ENCODE results near the gene SH3BGRL2.

SH3BGRL2 gene

DNA sequence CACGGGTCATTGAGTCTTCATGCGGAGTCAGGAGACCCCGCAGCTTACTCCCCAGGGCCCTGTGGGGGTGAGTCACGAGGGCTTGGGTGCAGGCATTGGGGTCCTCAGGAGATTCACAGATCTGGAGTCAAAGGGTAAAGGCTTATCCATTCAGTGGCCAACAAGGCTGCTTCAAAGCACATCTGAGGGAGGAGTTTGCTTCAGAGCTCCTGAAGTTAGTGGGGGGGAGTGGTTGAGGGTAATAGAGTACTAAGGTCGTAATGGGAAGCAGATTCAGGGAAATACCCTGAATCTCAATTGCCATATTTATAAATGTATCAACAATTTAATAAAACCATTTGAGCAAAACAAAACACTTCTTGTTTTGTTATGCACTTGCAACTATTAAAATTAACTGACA is 37.3 kb downstream of the SH3BGRL2 start:
- Histone ChIP-seq H3K36me3 (replicated peaks in 1 of 2; ENCODE audit: control insufficient read depth in 2 of 2, insufficient read depth in 2 of 2, low read length in 2 of 2) (no peaks in the 10 kb centered on the region), H2AFZ (ENCODE audit: low read length) (no peak overlapping the region)

DNA sequence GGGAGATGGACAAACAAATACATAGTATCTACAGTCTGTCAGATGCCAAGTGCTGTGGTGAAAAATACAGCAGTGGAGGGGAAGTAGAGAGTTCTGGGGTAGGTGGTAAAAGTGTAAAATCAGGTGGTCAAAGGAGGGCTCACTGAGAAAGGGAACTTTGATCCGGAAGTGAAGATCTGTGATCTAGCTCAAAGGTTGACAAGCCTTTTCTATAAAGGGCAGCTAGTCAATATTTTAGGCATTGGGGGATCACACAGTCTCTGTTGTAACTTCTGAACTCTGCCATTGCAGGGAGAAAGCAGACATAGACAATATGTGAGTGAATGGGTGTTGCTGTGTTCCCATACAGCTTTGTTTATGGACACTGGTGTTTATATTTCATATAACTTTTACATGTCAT is 38.6 kb downstream of the SH3BGRL2 start:
- H2BK120ac ChIP-seq (ENCODE audit: low read depth, low read length), result no peak overlapping the region
- H3K9ac ChIP-seq (ENCODE audit: low read depth, low read length, poor library complexity), result no peak overlapping the region
- peaks cover 3 to 12% of the 10 kb centered on the region in 2 donors for H3K36me3 ChIP-seq (replicated peaks in 1 of 2; ENCODE audit: control insufficient read depth in 2 of 2, insufficient read depth in 2 of 2, low read length in 2 of 2)
- no peak overlapping the region for H3K4me3 ChIP-seq (ENCODE audit: low read length in 2 of 2)
- no CpG with 5 or more reads among the region's 1 CpG for WGBS, 2 donors (ENCODE audit: extremely low coverage in 2 of 2, insufficient read length in 2 of 2, insufficient replicate concordance in 1 of 2)
- H3K14ac ChIP-seq (ENCODE audit: low read length), result no peak overlapping the region
- no peaks in the 10 kb centered on the region for H3K27me3 ChIP-seq (ENCODE audit: control insufficient read depth in 3 of 3, insufficient read depth in 3 of 3, low read depth in 1 of 3, low read length in 3 of 3)
- no peak overlapping the region for H4K91ac ChIP-seq (ENCODE audit: low read depth, low read length, poor library complexity)
- no peak overlapping the region for H2BK5ac ChIP-seq (ENCODE audit: low read length)
- no peak overlapping the region for H3K27ac ChIP-seq (replicated peaks; ENCODE audit: low read length)
- H3K4me1 ChIP-seq (ENCODE audit: control insufficient read depth in 2 of 2, insufficient read depth in 1 of 2, low read depth in 1 of 2, low read length in 2 of 2), result peaks cover 5 to 10% of the 10 kb centered on the region in 2 donors
- H2AFZ ChIP-seq (ENCODE audit: low read length), result no peak overlapping the region
- no peaks in the 10 kb centered on the region for H3K9me3 ChIP-seq (replicated peaks in 1 of 2; ENCODE audit: control insufficient read depth in 2 of 2, insufficient read depth in 1 of 2, low read depth in 1 of 2, low read length in 2 of 2)
- H3K4me2 ChIP-seq (ENCODE audit: insufficient read depth, low read length, poor library complexity, severe bottlenecking), result no peak overlapping the region
- no peak overlapping the region for H2AK5ac ChIP-seq (ENCODE audit: low read depth, low read length)
- H2BK12ac ChIP-seq (ENCODE audit: low read length), result no peak overlapping the region
- no peak overlapping the region for H3K4ac ChIP-seq (ENCODE audit: low read length)
- no peak overlapping the region for H4K8ac ChIP-seq (ENCODE audit: low read depth, low read length)
- DNase-seq (ENCODE audit: low spot score), result no peak
- H3K79me1 ChIP-seq (ENCODE audit: low read depth, low read length), result no peaks in the 10 kb centered on the region
- H3K23ac ChIP-seq (ENCODE audit: low read depth, low read length, poor library complexity), result no peak overlapping the region
- H2BK15ac ChIP-seq (ENCODE audit: low read length), result no peak overlapping the region
- H3K18ac ChIP-seq (ENCODE audit: low read length), result no peak overlapping the region

More for the DNA sequence above, 37.3 kb downstream of the SH3BGRL2 start:
- Histone ChIP-seq H3K79me1 (ENCODE audit: low read depth, low read length) (peaks cover 4% of the 10 kb centered on the region), H3K27me3 (ENCODE audit: control insufficient read depth in 3 of 3, insufficient read depth in 3 of 3, low read depth in 1 of 3, low read length in 3 of 3) (no peaks in the 10 kb centered on the region), H2BK15ac (ENCODE audit: low read length) (no peak overlapping the region), H2BK5ac (ENCODE audit: low read length) (no peak overlapping the region), H3K4ac (ENCODE audit: low read length) (no peak overlapping the region), H3K27ac (replicated peaks; ENCODE audit: low read length) (peak overlapping the region; percentile 20), H4K8ac (ENCODE audit: low read depth, low read length) (no peak overlapping the region), H3K23ac (ENCODE audit: low read depth, low read length, poor library complexity) (no peak overlapping the region), H3K4me3 (ENCODE audit: low read length in 2 of 2) (no peak overlapping the region), H4K91ac (ENCODE audit: low read depth, low read length, poor library complexity) (no peak overlapping the region), H2BK120ac (ENCODE audit: low read depth, low read length) (no peak overlapping the region), H3K14ac (ENCODE audit: low read length) (no peak overlapping the region), H3K9ac (ENCODE audit: low read depth, low read length, poor library complexity) (no peak overlapping the region), H3K18ac (ENCODE audit: low read length) (no peak overlapping the region), H3K4me2 (ENCODE audit: insufficient read depth, low read length, poor library complexity, severe bottlenecking) (no peak overlapping the region), H3K4me1 (ENCODE audit: control insufficient read depth in 2 of 2, insufficient read depth in 1 of 2, low read depth in 1 of 2, low read length in 2 of 2) (peaks cover 5 to 15% of the 10 kb centered on the region in 2 donors), H3K9me3 (replicated peaks in 1 of 2; ENCODE audit: control insufficient read depth in 2 of 2, insufficient read depth in 1 of 2, low read depth in 1 of 2, low read length in 2 of 2) (no peaks in the 10 kb centered on the region), H2AK5ac (ENCODE audit: low read depth, low read length) (no peak overlapping the region), H2BK12ac (ENCODE audit: low read length) (no peak overlapping the region)
- no peak for DNase-seq (ENCODE audit: low spot score)
- WGBS, 2 donors (ENCODE audit: extremely low coverage in 2 of 2, insufficient read length in 2 of 2, insufficient replicate concordance in 1 of 2), result no CpG with 5 or more reads among the region's 5 CpGs

DNA sequence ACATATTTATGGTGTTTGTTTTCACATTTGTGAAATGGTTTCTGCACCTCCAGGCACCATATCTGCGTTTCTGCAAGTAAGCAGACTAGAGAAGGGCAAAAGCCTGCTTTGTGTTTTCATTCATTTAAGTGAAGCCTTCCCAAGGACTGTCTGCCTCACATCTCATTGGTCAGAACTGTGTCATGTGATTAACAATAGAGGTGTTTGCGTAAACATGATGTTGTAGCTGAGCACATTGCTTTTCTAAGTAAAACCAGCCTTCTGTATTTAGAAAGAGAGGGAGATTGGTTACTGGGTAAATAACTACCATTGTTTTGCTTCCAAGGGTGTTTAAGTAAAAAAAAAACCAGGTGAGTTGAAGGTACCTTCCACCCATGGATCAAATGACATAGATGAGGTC is 39.7 kb downstream of the SH3BGRL2 start:
- Histone ChIP-seq H3K4me2 (ENCODE audit: insufficient read depth, low read length, poor library complexity, severe bottlenecking) (no peak overlapping the region), H3K27ac (replicated peaks; ENCODE audit: low read length) (no peak overlapping the region), H3K23ac (ENCODE audit: low read depth, low read length, poor library complexity) (no peak overlapping the region), H3K4me1 (ENCODE audit: control insufficient read depth in 2 of 2, insufficient read depth in 1 of 2, low read depth in 1 of 2, low read length in 2 of 2) (peaks cover 5 to 9% of the 10 kb centered on the region in 2 donors), H4K91ac (ENCODE audit: low read depth, low read length, poor library complexity) (no peak overlapping the region), H3K18ac (ENCODE audit: low read length) (no peak overlapping the region), H3K4ac (ENCODE audit: low read length) (no peak overlapping the region), H3K14ac (ENCODE audit: low read length) (no peak overlapping the region), H2BK120ac (ENCODE audit: low read depth, low read length) (no peak overlapping the region), H2AFZ (ENCODE audit: low read length) (no peak overlapping the region), H2BK15ac (ENCODE audit: low read length) (no peak overlapping the region), H2BK5ac (ENCODE audit: low read length) (no peak overlapping the region), H4K8ac (ENCODE audit: low read depth, low read length) (no peak overlapping the region), H3K4me3 (ENCODE audit: low read length in 2 of 2) (no peak overlapping the region), H3K79me1 (ENCODE audit: low read depth, low read length) (no peaks in the 10 kb centered on the region), H2BK12ac (ENCODE audit: low read length) (no peak overlapping the region), H3K36me3 (replicated peaks in 1 of 2; ENCODE audit: control insufficient read depth in 2 of 2, insufficient read depth in 2 of 2, low read length in 2 of 2) (peaks cover 3 to 12% of the 10 kb centered on the region in 2 donors), H2AK5ac (ENCODE audit: low read depth, low read length) (no peak overlapping the region), H3K9me3 (replicated peaks in 1 of 2; ENCODE audit: control insufficient read depth in 2 of 2, insufficient read depth in 1 of 2, low read depth in 1 of 2, low read length in 2 of 2) (no peaks in the 10 kb centered on the region), H3K27me3 (ENCODE audit: control insufficient read depth in 3 of 3, insufficient read depth in 3 of 3, low read depth in 1 of 3, low read length in 3 of 3) (no peaks in the 10 kb centered on the region), H3K9ac (ENCODE audit: low read depth, low read length, poor library complexity) (no peak overlapping the region)
- DNase-seq (ENCODE audit: low spot score), result no peak
- WGBS, 2 donors (ENCODE audit: extremely low coverage in 2 of 2, insufficient read length in 2 of 2, insufficient replicate concordance in 1 of 2), result no CpG with 5 or more reads among the region's 2 CpGs

DNA sequence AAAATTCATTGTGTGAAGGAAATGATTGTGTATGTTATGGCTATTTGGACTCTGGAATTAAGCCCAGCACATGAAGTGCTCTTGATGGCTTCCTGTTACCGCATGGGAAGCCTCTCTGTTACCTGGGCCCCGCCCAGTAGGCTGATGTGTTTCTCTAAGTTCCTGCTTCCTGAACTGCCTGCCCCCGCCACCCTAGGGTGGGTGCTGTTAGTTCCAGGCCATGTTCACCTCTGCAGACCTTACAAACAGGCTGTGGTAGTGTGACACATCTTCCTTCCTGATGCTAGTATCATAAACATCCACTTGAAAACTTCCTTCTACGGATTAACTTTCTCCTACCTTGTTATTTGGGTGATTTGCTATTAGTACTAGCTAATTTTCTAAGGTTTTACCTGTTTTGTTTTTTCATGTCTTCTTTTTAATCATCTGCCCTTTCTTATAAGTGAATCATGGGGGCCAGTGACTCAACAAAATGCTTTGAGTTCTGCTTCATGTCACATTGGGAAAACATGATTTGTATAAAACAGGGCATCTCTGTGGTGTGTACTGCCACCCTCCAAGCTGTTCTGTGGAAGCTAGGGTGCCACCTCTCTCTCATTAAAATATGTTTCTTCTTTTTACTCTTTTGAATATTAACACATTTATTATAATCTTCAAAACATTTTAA is 40.6 kb downstream of the SH3BGRL2 start:
- Histone ChIP-seq H3K27me3 (ENCODE audit: control insufficient read depth in 3 of 3, insufficient read depth in 3 of 3, low read depth in 1 of 3, low read length in 3 of 3) (no peaks in the 10 kb centered on the region), H3K4me1 (ENCODE audit: control insufficient read depth in 2 of 2, insufficient read depth in 1 of 2, low read depth in 1 of 2, low read length in 2 of 2) (peaks cover 2 to 4% of the 10 kb centered on the region in 2 donors), H2BK120ac (ENCODE audit: low read depth, low read length) (no peak overlapping the region), H3K23ac (ENCODE audit: low read depth, low read length, poor library complexity) (peak overlapping the region; percentile 82), H3K27ac (replicated peaks; ENCODE audit: low read length) (no peak overlapping the region), H2AFZ (ENCODE audit: low read length) (no peak overlapping the region), H4K91ac (ENCODE audit: low read depth, low read length, poor library complexity) (no peak overlapping the region), H3K4me3 (ENCODE audit: low read length in 2 of 2) (no peak overlapping the region), H2BK12ac (ENCODE audit: low read length) (no peak overlapping the region), H2AK5ac (ENCODE audit: low read depth, low read length) (no peak overlapping the region), H3K4me2 (ENCODE audit: insufficient read depth, low read length, poor library complexity, severe bottlenecking) (no peak overlapping the region), H4K8ac (ENCODE audit: low read depth, low read length) (no peak overlapping the region), H3K36me3 (replicated peaks in 1 of 2; ENCODE audit: control insufficient read depth in 2 of 2, insufficient read depth in 2 of 2, low read length in 2 of 2) (peaks cover 3 to 12% of the 10 kb centered on the region in 2 donors), H3K9ac (ENCODE audit: low read depth, low read length, poor library complexity) (no peak overlapping the region), H3K14ac (ENCODE audit: low read length) (no peak overlapping the region), H3K4ac (ENCODE audit: low read length) (no peak overlapping the region), H3K9me3 (replicated peaks in 1 of 2; ENCODE audit: control insufficient read depth in 2 of 2, insufficient read depth in 1 of 2, low read depth in 1 of 2, low read length in 2 of 2) (no peaks in the 10 kb centered on the region), H2BK5ac (ENCODE audit: low read length) (no peak overlapping the region), H2BK15ac (ENCODE audit: low read length) (no peak overlapping the region), H3K79me1 (ENCODE audit: low read depth, low read length) (no peaks in the 10 kb centered on the region), H3K18ac (ENCODE audit: low read length) (peak overlapping the region; percentile 42)
- DNase-seq (ENCODE audit: low spot score), result no peak
- no CpG with 5 or more reads among the region's 4 CpGs for WGBS, 2 donors (ENCODE audit: extremely low coverage in 2 of 2, insufficient read length in 2 of 2, insufficient replicate concordance in 1 of 2)

All from neuronal stem cell (in vitro differentiated cells).